ENCODE measurements around the gene ARHGEF5. TPM values are rescaled to one million over a fixed set of nuclear protein-coding genes. Genes with fewer than 3 reads are reported as not detected.

Gene ARHGEF5
- total and polyA plus RNA-seq, 9 of the 15 experiments (the other 6 are each of a cell fraction or from before 2014, with no cell fraction given), result 0.03 to 0.49 (median 0.10) TPM; not detected in 1

GRCh38 chr7:144397086-144397485 lies 41.9 kb downstream of the ARHGEF5 start:
- BruUV-seq (replicated peaks), result no TSS peak
- intact Hi-C loops (cut with micrococcal nuclease), result loop anchor here (10.0 kb wide), 1 partner anchor 222 kb away; no protein-coding TSS in a partner anchor
- H3K9me3 ChIP-seq (replicated peaks; ENCODE audit: control insufficient read depth, insufficient read depth, low read depth, low read length), result no peaks in the 10 kb centered on the region
- H3K4me1 ChIP-seq (replicated peaks in 1 of 2; ENCODE audit: control insufficient read depth in 2 of 2, insufficient read depth in 2 of 2, low read length in 2 of 2), result no peaks in the 10 kb centered on the region
- H3K9me1 ChIP-seq (ENCODE audit: control insufficient read depth, insufficient read depth, low read length), result no peaks in the 10 kb centered on the region
- peaks cover 0 to 4% of the 10 kb centered on the region in 2 experiments; a peak in 1 of 5 replicates for H3K27me3 ChIP-seq (ENCODE audit: control insufficient read depth in 2 of 2, insufficient read depth in 2 of 2, low read length in 2 of 2)
- DNase-seq (ENCODE audit: extremely low read depth in 1 of 4, low spot score in 3 of 4) (no peak), ATAC-seq (peak; percentile 23), FAIRE-seq (no peak)
- TF ChIP-seq ZNF584 (CRISPR knock-in tag; IDR thresholded peaks at IDR 0.05; ENCODE audit: low read depth) (no peak), NBN (IDR thresholded peaks at IDR 0.05; ENCODE audit: low read depth) (no peak), NCOA4 (IDR thresholded peaks at IDR 0.05; ENCODE audit: partially characterized antibody) (no peak)
- H3K36me3 ChIP-seq (ENCODE audit: control insufficient read depth, insufficient read depth, low read length), result no peaks in the 10 kb centered on the region
- in situ Hi-C loops (cut with MboI), result no loop called here
- H3K27ac ChIP-seq (ENCODE audit: extremely low read depth, low read depth, low read length), result no peak overlapping the region
- WGBS (ENCODE audit: insufficient coverage, low coverage, missing lambda C conversion rate), result 5% methylated on average over 4 of the region's 4 CpGs
- H4K20me1 ChIP-seq (replicated peaks; ENCODE audit: control insufficient read depth, insufficient read depth, low read length), result no peaks in the 10 kb centered on the region
- ChIA-PET POLR2A (no interaction called here), CTCF (ENCODE audit: low intra/inter-chr PET ratio) (no interaction called here)
- H2AFZ ChIP-seq (ENCODE audit: low read depth, low read length), result no peak overlapping the region
- H3K9ac ChIP-seq (ENCODE audit: insufficient read depth in 1 of 2, low read depth in 2 of 2, low read length in 2 of 2), result no peak overlapping the region
- no peak overlapping the region for H3K4me3 ChIP-seq
- H3K79me2 ChIP-seq (ENCODE audit: control insufficient read depth, insufficient read depth, low read length), result no peaks in the 10 kb centered on the region
- H3K4me2 ChIP-seq (ENCODE audit: insufficient read depth, low read length), result no peak overlapping the region

DNA sequence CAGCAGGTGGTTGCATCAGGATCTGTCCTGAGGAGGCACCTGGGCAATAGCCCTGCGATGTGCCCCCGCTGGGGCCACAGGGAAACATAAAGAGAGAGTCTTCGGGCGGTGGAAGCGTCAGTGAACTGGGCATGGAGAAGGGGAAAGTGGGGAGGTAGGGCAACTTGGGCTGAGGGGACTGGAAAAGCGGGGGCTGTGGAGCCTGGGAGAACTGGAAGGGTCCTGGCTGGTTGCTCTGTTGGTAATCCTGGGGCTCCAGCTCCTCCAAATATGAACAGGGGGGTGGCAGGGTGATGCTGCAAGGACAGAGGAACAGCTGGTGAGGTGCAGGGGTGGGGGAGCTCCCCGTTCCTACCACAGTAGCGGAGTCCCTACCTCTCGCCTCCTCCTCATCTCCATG lies 43.1 kb downstream of the ARHGEF5 start:
- Histone ChIP-seq H3K4me1 (replicated peaks in 1 of 2; ENCODE audit: control insufficient read depth in 2 of 2, insufficient read depth in 2 of 2, low read length in 2 of 2) (no peaks in the 10 kb centered on the region), H3K36me3 (ENCODE audit: control insufficient read depth, insufficient read depth, low read length) (no peaks in the 10 kb centered on the region), H3K9me3 (replicated peaks; ENCODE audit: control insufficient read depth, insufficient read depth, low read depth, low read length) (no peaks in the 10 kb centered on the region), H3K27me3 (ENCODE audit: control insufficient read depth in 2 of 2, insufficient read depth in 2 of 2, low read length in 2 of 2) (peaks cover 2 to 11% of the 10 kb centered on the region in 2 experiments), H2AFZ (ENCODE audit: low read depth, low read length) (no peak overlapping the region), H3K4me2 (ENCODE audit: insufficient read depth, low read length) (no peak overlapping the region), H3K4me3 (no peak overlapping the region), H3K79me2 (ENCODE audit: control insufficient read depth, insufficient read depth, low read length) (no peaks in the 10 kb centered on the region), H4K20me1 (replicated peaks; ENCODE audit: control insufficient read depth, insufficient read depth, low read length) (no peaks in the 10 kb centered on the region), H3K9ac (ENCODE audit: insufficient read depth in 1 of 2, low read depth in 2 of 2, low read length in 2 of 2) (no peak overlapping the region), H3K9me1 (ENCODE audit: control insufficient read depth, insufficient read depth, low read length) (no peaks in the 10 kb centered on the region), H3K27ac (ENCODE audit: extremely low read depth, low read depth, low read length) (no peak overlapping the region)
- BruUV-seq (replicated peaks), result no TSS peak
- intact Hi-C loops (cut with micrococcal nuclease) (loop anchor here (10.0 kb wide), 1 partner anchor 223 kb away; no protein-coding TSS in a partner anchor), in situ Hi-C loops (cut with MboI) (no loop called here)
- WGBS (ENCODE audit: insufficient coverage, low coverage, missing lambda C conversion rate), result 1% methylated on average over 9 of the region's 9 CpGs
- ATAC-seq (no peak), FAIRE-seq (no peak), DNase-seq (ENCODE audit: extremely low read depth in 1 of 4, low spot score in 3 of 4) (no peak)
- POLR2A ChIA-PET, result interaction anchor here (0.6 kb wide), 1 partner anchor 459 kb away, joined by 4 read pairs; no protein-coding TSS in a partner anchor
- CTCF ChIA-PET (ENCODE audit: low intra/inter-chr PET ratio), result no interaction called here
- TF ChIP-seq, protein P1, sequence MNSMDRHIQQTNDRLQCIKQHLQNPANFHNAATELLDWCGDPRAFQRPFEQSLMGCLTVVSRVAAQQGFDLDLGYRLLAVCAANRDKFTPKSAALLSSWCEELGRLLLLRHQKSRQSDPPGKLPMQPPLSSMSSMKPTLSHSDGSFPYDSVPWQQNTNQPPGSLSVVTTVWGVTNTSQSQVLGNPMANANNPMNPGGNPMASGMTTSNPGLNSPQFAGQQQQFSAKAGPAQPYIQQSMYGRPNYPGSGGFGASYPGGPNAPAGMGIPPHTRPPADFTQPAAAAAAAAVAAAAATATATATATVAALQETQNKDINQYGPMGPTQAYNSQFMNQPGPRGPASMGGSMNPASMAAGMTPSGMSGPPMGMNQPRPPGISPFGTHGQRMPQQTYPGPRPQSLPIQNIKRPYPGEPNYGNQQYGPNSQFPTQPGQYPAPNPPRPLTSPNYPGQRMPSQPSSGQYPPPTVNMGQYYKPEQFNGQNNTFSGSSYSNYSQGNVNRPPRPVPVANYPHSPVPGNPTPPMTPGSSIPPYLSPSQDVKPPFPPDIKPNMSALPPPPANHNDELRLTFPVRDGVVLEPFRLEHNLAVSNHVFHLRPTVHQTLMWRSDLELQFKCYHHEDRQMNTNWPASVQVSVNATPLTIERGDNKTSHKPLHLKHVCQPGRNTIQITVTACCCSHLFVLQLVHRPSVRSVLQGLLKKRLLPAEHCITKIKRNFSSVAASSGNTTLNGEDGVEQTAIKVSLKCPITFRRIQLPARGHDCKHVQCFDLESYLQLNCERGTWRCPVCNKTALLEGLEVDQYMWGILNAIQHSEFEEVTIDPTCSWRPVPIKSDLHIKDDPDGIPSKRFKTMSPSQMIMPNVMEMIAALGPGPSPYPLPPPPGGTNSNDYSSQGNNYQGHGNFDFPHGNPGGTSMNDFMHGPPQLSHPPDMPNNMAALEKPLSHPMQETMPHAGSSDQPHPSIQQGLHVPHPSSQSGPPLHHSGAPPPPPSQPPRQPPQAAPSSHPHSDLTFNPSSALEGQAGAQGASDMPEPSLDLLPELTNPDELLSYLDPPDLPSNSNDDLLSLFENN (IDR thresholded peaks at IDR 0.05; ENCODE audit: low read depth in 2 of 2, low read length in 2 of 2), result no peak
- TF ChIP-seq TAF9B (IDR thresholded peaks at IDR 0.05; ENCODE audit: partially characterized antibody), result no peak
- no peak for TF ChIP-seq ZNF124 (CRISPR knock-in tag; IDR thresholded peaks at IDR 0.05)
- no peak for TF ChIP-seq TCF15 (CRISPR knock-in tag; IDR thresholded peaks at IDR 0.05)
- no peak for TF ChIP-seq PTRF (tag; IDR thresholded peaks at IDR 0.05)
- TF ChIP-seq NR2F6 (CRISPR knock-in tag; IDR thresholded peaks at IDR 0.05), result no peak
- no peak for TF ChIP-seq CTBP1 (IDR thresholded peaks at IDR 0.05; ENCODE audit: borderline replicate concordance)
- no peak for TF ChIP-seq NR4A1 (CRISPR knock-in tag; IDR thresholded peaks at IDR 0.05)
- no peak for TF ChIP-seq NR4A1 (tag; IDR thresholded peaks at IDR 0.05)
- no peak for TF ChIP-seq HDAC2 (IDR thresholded peaks at IDR 0.05)
- no peak for TF ChIP-seq KDM5B (IDR thresholded peaks at IDR 0.05; ENCODE audit: insufficient replicate concordance, low read depth, low read length)
